Measurements from ENCODE around the gene OR5B2. TPM values are rescaled to one million over a fixed set of nuclear protein-coding genes. Genes with fewer than 3 reads are reported as not detected.

The OR5B2 gene
- total RNA-seq, 1 experiment from 2014 or later = not detected

- Histone ChIP-seq H3K79me2 (ENCODE audit: insufficient read depth, low read length) (no peaks in the 10 kb centered on the region), H3K9ac (ENCODE audit: extremely low read depth, insufficient read length, low read length) (no peak overlapping the region), H3K14ac (ENCODE audit: insufficient read depth, low read length) (no peak overlapping the region), H2AK5ac (ENCODE audit: insufficient read length, low read length) (no peak overlapping the region), H3K18ac (ENCODE audit: insufficient read length, low read depth, low read length) (no peak overlapping the region), H4K91ac (ENCODE audit: insufficient read length, low read depth, low read length) (no peak overlapping the region), H2AFZ (ENCODE audit: low read length) (no peak overlapping the region), H2BK120ac (ENCODE audit: low read depth, low read length, poor library complexity, severe bottlenecking) (no peak overlapping the region), H4K20me1 (ENCODE audit: control insufficient read depth, insufficient read depth, insufficient read length) (no peaks in the 10 kb centered on the region), H2BK15ac (ENCODE audit: low read depth, low read length) (no peak overlapping the region), H3K27ac (ENCODE audit: insufficient read length, low read depth, low read length) (no peak overlapping the region), H3K27me3 (ENCODE audit: insufficient read depth, low read length) (no peaks in the 10 kb centered on the region), H3K56ac (ENCODE audit: insufficient read length, low read depth, low read length) (no peak overlapping the region), H3K4me2 (ENCODE audit: insufficient read depth, insufficient read length, low read length) (no peak overlapping the region), H3K23ac (ENCODE audit: insufficient read length, low read depth, low read length) (no peak overlapping the region), H3K4ac (ENCODE audit: low read depth, low read length) (no peak overlapping the region), H2BK20ac (ENCODE audit: low read depth, low read length, poor library complexity, severe bottlenecking) (no peak overlapping the region), H3K9me3 (ENCODE audit: control insufficient read depth, low read depth, low read length) (no peaks in the 10 kb centered on the region), H3K23me2 (ENCODE audit: insufficient read length, low read depth, low read length, poor library complexity, severe bottlenecking) (no peaks in the 10 kb centered on the region), H4K8ac (replicated peaks; ENCODE audit: insufficient read length, low read depth, low read length) (no peak overlapping the region), H2BK12ac (ENCODE audit: insufficient read length, low read depth, low read length) (no peak overlapping the region), H3K79me1 (ENCODE audit: insufficient read depth, low read depth, low read length, poor library complexity, severe bottlenecking) (no peaks in the 10 kb centered on the region), H3T11ph (ENCODE audit: low read length) (no peak overlapping the region), H3K4me1 (ENCODE audit: insufficient read depth, low read length) (no peaks in the 10 kb centered on the region), H2BK5ac (ENCODE audit: insufficient read length, low read length) (no peak overlapping the region), H4K5ac (ENCODE audit: insufficient read length, low read depth, low read length) (no peak overlapping the region)
- Mint-ChIP-seq H3K4me3 (no peak overlapping the region), H3K27ac (no peak overlapping the region), H3K4me1 (no peaks in the 10 kb centered on the region), H3K9me3 (peaks cover 16 to 19% of the 10 kb centered on the region in 2 experiments; a peak in 4 of 5 replicates), H3K36me3 (ENCODE audit: insufficient read depth in 1 of 3, low read depth in 3 of 3) (peaks cover 0 to 8% (median 0%) of the 10 kb centered on the region in 3 experiments; a peak in 3 of 7 replicates), H3K27me3 (ENCODE audit: low read depth) (peaks cover 1% of the 10 kb centered on the region; the same call in 1 of the 2 replicates)
- DNase-seq = no peak
- no peak for TF ChIP-seq CTCF (conservative IDR thresholded peaks at IDR 0.05)
- no CpG with 5 or more reads among the region's 3 CpGs for WGBS (ENCODE audit: extremely low coverage, insufficient read length, low lambda C conversion rate)
These were observed 37.8 kb upstream of the OR5B2 start for GRCh38 chr11:58465690-58466089.
